GM21515 (cell line): Measurements from ENCODE around the gene DIP2B.
"Not testable (repeated sequence)": the region's sequence is repeated elsewhere in the genome, so short reads cannot be mapped to it uniquely, and the experiment has no call there.

ENCODE experiments used
- ATAC-seq: cut with Tn5 transposase; IDR thresholded peaks from one replicate; pipeline ENCODE4 v1.9.1; 2021; ENCODE audit not compliant: unreplicated experiment

The DIP2B gene

GRCh38 chr12:50520416-50521207, 15.8 kb downstream of the DIP2B start:
- ATAC-seq, result no peak

GRCh38 chr12:50521781-50522180, 17.0 kb downstream of the DIP2B start:
- ATAC-seq, result not testable (repeated sequence)

GRCh38 chr12:50523772-50524171, 19.0 kb downstream of the DIP2B start:
- ATAC-seq, result no peak

- no peak for ATAC-seq
Measured at GRCh38 chr12:50524621-50525020, 19.8 kb downstream of the DIP2B start.

GRCh38 chr12:50525422-50525821, 20.6 kb downstream of the DIP2B start:
- ATAC-seq, result no peak

- no peak for ATAC-seq
Measured at GRCh38 chr12:50527359-50527726, 22.6 kb downstream of the DIP2B start.

- no peak for ATAC-seq
Measured at GRCh38 chr12:50528800-50529199, 24.0 kb downstream of the DIP2B start.

- no peak for ATAC-seq
Measured at GRCh38 chr12:50529345-50529744, 24.6 kb downstream of the DIP2B start.

- ATAC-seq, result no peak
Measured at GRCh38 chr12:50530532-50530931, 25.7 kb downstream of the DIP2B start.

GRCh38 chr12:50533203-50533584, 28.4 kb downstream of the DIP2B start:
- no peak for ATAC-seq

- ATAC-seq, result no peak
Measured at GRCh38 chr12:50533971-50534370, 29.2 kb downstream of the DIP2B start.

- no peak for ATAC-seq
Measured at GRCh38 chr12:50536831-50537537, 32.2 kb downstream of the DIP2B start.

GRCh38 chr12:50537538-50537919, 32.7 kb downstream of the DIP2B start:
- ATAC-seq, result no peak

- no peak for ATAC-seq
Measured at GRCh38 chr12:50538182-50538581, 33.4 kb downstream of the DIP2B start.

GRCh38 chr12:50541139-50541538, 36.4 kb downstream of the DIP2B start:
- ATAC-seq, result no peak

GRCh38 chr12:50542448-50542847, 37.7 kb downstream of the DIP2B start:
- ATAC-seq, result no peak

GRCh38 chr12:50543188-50543587, 38.4 kb downstream of the DIP2B start:
- not testable (repeated sequence) for ATAC-seq

GRCh38 chr12:50545213-50545612, 40.4 kb downstream of the DIP2B start:
- ATAC-seq, result no peak

GRCh38 chr12:50545786-50546185, 41.0 kb downstream of the DIP2B start:
- ATAC-seq, result no peak

- no peak for ATAC-seq
Measured at GRCh38 chr12:50546441-50547318, 41.9 kb downstream of the DIP2B start.

- ATAC-seq, result no peak
Measured at GRCh38 chr12:50547742-50548141, 43.0 kb downstream of the DIP2B start.

GRCh38 chr12:50549885-50550284, 45.1 kb downstream of the DIP2B start:
- no peak for ATAC-seq
